Putamen (tissue), 1 donor: Measurements from ENCODE around the gene CDRT4.

Experiments used
- DNase-seq: peaks from one replicate; pipeline ENCODE4 v3.0.0-alpha.2; 2016; ENCODE audit warnings: low spot score

Gene CDRT4

DNA sequence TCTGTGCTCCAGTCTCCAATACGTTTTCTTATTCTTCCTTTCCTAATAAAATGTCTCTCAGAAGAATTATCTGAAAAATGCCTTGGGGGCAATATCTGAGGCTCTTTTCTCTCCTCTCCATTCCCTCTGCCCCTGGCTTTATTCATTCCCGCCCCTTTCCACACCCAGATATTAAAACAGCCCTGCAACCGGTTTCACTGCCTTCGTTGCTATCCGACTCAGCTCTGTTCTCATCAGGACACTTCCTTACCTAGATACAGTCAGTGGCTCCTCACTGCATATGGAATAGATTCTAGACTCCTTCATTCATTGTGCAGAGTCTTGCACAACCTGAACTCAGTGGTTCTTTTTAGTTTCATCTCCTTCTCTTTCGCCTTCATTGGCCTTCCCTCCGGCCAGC, 74.0 kb downstream of the CDRT4 start:
- no peak for DNase-seq

DNA sequence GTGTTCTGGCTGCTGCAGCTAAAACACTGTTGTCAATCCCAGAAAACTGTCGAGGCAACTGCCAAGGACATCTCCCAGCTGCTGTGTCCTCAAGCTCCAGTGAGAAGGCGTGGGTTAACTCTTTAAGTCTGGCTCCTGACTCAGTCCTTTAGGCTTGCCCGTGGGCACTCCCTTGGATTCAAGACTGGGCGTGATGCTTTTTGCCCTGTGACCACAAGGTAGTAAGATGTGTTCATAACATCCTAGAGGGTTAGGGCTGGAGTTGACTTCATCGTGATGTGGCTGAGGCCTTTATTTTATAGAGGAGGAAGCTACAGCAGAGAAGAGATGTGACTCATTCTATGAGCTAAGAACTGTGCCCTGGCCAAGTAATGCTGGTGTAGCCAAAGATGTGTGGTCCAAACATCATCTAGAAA, 75.1 kb downstream of the CDRT4 start:
- no peak for DNase-seq

DNA sequence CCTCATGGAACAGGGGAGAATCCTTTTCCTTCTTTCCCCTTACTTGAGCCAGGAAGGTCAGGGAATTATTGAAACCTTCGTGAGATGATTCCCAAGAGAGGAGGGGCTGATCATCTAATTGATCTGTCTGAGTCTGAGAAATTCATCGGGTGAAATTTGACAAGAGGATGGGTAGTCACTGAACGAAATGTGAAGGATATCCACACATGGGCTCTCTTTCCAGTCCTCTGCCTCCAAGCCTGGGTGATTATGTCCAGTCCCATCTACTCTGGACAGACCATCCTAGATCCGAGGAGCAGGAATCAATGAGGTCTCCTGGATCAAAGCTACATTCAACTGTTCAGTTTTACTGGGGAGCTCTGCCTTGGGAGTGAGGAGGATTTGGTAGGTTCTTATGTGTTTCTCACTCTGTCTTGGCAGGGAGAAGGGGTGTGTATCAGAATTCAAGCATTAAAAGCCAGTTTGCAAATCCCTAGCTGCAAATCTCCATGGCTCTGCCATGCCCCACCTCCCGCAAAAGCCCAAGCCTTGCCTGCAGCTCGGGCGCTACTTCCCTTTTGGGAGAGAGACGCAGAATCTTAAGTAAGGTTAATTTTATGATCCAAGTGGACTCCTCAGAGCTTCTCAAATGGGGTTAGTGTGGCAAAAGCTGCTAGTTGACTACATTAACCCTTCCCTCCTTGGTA, 78.9 kb downstream of the CDRT4 start:
- no peak for DNase-seq

GRCh38 chr17:15386083-15386482, 81.3 kb downstream of the CDRT4 start:
- no peak for DNase-seq
